Tibial nerve (tissue), 4 donors: ENCODE measurements around the gene NR3C1. TPM values are rescaled to one million over a fixed set of nuclear protein-coding genes. Genes with fewer than 3 reads are reported as not detected.

Source experiments
- DNase-seq, 2 donors: peaks; one replicate each; pipeline ENCODE4 v3.0.0-alpha.2; 2019; ENCODE audit warnings: low spot score in 2 of 2
- H3K27ac ChIP-seq, 4 donors: fragments of 200-600 bp; sonication (generic) in 3 of 4; one replicate each; pipeline ENCODE4 v1.5.1; 2017 to 2019; ENCODE audit warnings: mild to moderate bottlenecking in 1 of 4
- H3K27me3 ChIP-seq, 2 donors: fragments of 200-600 bp; sonication (generic) in 1 of 2; one replicate each; pipeline versions ENCODE4 v1.5.1 to v1.6.0; 2017 to 2019
- H3K36me3 ChIP-seq, 3 donors: fragments of 200-600 bp; sonication (generic); one replicate each; pipeline ENCODE4 v1.5.1; 2018 to 2019
- H3K4me1 ChIP-seq, 4 donors: fragments of 200-600 bp; sonication (generic) in 3 of 4; one replicate each; pipeline ENCODE4 v1.5.1; 2017 to 2019
- H3K4me3 ChIP-seq, 4 donors: fragments of 200-600 bp; sonication (generic) in 3 of 4; one replicate each; pipeline ENCODE4 v1.5.1; 2017 to 2019; ENCODE audit warnings: mild to moderate bottlenecking in 1 of 4, moderate library complexity in 1 of 4
- H3K9me3 ChIP-seq, 4 donors: fragments of 200-600 bp; sonication (generic) in 3 of 4; one replicate each; pipeline ENCODE4 v1.5.1; 2017 to 2019
- EP300 ChIP-seq, 2 donors: sonication (generic); formaldehyde crosslinking; IDR thresholded peaks; one replicate each; pipeline ENCODE4 v1.6.1; 2017; ENCODE audit warnings: antibody characterized with exemption in 2 of 2, mild to moderate bottlenecking in 1 of 2
- POLR2A ChIP-seq, 2 donors: fragments of 450-650 bp; IDR thresholded peaks; one replicate each; pipeline ENCODE4 v1.6.1; 2017; ENCODE audit warnings: antibody characterized with exemption in 2 of 2, mild to moderate bottlenecking in 2 of 2, moderate library complexity in 2 of 2
- whole genome bisulfite sequencing, 2 donors: methylation state at CpG; one replicate each; pipeline ENCODE4 v1.1.5; 2018; 5-methylcytosine and 5-hydroxymethylcytosine counted together
- total RNA-seq, 4 donors: library from RNA; depleted of rRNA; stranded (reverse); fragments of >200 nt; gene quantifications; one replicate each; pipeline ENCODE4 v1.1.0, GENCODE V29; 2016
- TF ChIP-seq, protein P1 (sequence below), 5 experiments: fragments of 200-600 bp in 3 of 5; fragments of 450-650 bp in 2 of 5; sonication (generic) in 3 of 5; IDR thresholded peaks; one replicate each; pipeline ENCODE4 v1.5.1; 2016 to 2019; ENCODE audit warnings: antibody characterized with exemption in 5 of 5, mild to moderate bottlenecking in 3 of 5, moderate library complexity in 2 of 5

NR3C1 gene
- total RNA-seq, 4 donors from 2014 or later, result 47.1 to 86.2 (median 75.8) TPM

DNA sequence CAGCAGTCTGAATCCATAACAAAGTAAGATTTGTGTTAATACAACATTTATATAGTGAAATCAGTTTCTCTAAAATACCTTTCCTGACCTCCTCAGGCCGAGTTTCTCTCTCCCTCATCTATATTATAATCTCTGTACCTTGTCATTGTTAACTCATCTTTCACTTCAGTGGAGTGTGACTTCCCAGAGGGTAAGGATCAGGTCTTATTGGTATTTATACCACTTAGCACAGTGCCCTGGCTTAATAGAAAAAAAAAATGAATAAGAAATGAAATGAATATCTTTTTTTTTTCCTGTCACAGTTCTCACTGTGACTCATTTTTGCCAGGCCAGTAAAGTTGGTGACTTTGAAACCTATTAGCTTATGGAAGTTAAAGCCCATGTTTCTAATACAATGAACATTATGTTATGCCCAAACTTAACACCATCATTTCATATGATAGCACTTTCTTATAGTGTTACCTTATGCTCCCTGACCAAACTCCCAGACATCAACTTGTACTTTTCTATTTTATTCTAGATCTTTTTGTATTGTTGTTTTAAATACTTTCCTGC lies 90.1 kb downstream of the NR3C1 start:
- peak overlapping the region in 1 of 4 donors; percentile 21 for H3K27ac ChIP-seq
- no peak overlapping the region for H3K4me3 ChIP-seq
- H3K36me3 ChIP-seq, result peaks cover 0 to 47% (median 0%) of the 10 kb centered on the region in 3 donors
- no peaks in the 10 kb centered on the region for H3K27me3 ChIP-seq
- H3K4me1 ChIP-seq, result peaks cover 0 to 79% (median 18%) of the 10 kb centered on the region in 4 donors
- no peak for DNase-seq
- H3K9me3 ChIP-seq, result no peaks in the 10 kb centered on the region
- TF ChIP-seq EP300 (IDR thresholded peaks at IDR 0.05), result no peak
- 54 to 56% methylated on average over 1 of the region's 1 CpG for WGBS, 2 donors

DNA sequence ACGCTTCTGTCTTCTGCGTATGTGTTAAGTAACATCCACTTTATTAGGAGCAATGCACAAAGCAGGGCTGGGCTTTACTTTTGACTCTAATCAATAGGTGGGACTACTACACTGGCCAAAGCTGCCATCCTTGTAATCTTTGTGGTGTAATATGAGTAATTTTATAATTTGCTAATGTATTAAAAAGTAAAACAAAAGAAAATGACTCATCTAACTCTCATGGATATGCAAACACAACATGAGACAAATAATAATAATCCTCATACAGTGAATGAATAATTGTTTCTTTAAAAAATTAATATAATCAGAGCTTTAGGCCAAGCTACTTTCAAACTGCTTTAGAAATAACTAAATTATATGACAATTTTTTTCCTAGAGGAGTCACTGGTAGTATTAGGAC lies 90.7 kb downstream of the NR3C1 start:
- no peak for DNase-seq
- TF ChIP-seq, protein P1, sequence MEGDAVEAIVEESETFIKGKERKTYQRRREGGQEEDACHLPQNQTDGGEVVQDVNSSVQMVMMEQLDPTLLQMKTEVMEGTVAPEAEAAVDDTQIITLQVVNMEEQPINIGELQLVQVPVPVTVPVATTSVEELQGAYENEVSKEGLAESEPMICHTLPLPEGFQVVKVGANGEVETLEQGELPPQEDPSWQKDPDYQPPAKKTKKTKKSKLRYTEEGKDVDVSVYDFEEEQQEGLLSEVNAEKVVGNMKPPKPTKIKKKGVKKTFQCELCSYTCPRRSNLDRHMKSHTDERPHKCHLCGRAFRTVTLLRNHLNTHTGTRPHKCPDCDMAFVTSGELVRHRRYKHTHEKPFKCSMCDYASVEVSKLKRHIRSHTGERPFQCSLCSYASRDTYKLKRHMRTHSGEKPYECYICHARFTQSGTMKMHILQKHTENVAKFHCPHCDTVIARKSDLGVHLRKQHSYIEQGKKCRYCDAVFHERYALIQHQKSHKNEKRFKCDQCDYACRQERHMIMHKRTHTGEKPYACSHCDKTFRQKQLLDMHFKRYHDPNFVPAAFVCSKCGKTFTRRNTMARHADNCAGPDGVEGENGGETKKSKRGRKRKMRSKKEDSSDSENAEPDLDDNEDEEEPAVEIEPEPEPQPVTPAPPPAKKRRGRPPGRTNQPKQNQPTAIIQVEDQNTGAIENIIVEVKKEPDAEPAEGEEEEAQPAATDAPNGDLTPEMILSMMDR (IDR thresholded peaks at IDR 0.05), result no peak
- TF ChIP-seq POLR2A (IDR thresholded peaks at IDR 0.05) (no peak), EP300 (IDR thresholded peaks at IDR 0.05) (no peak)
- Histone ChIP-seq H3K36me3 (peaks cover 0 to 52% (median 0%) of the 10 kb centered on the region in 3 donors), H3K9me3 (no peaks in the 10 kb centered on the region), H3K27me3 (no peaks in the 10 kb centered on the region), H3K27ac (no peak overlapping the region), H3K4me3 (no peak overlapping the region), H3K4me1 (peaks cover 0 to 73% (median 15%) of the 10 kb centered on the region in 4 donors)
- 97 to 100% methylated on average over 2 of the region's 2 CpGs for WGBS, 2 donors

DNA sequence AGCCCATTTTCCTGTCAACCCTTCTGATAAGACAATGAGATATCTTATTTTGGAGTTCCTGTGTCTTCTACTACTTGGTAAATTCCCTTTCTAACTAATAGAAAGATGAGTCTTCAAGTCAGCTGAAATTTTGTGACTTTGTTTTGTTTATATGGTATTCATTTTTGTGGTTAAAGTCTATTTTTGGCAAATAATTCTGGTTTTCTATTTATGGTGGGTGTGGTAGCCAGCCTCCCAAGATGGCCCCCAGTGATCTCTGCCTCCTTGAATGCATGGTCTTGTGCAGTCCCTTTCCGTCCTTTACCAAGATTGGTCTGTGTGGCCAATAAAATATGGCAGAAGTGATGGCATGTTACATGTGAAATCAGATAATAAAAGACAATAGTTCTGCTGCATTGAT lies 91.5 kb downstream of the NR3C1 start:
- Histone ChIP-seq H3K27me3 (no peaks in the 10 kb centered on the region), H3K27ac (no peak overlapping the region), H3K4me1 (peaks cover 0 to 65% (median 10%) of the 10 kb centered on the region in 4 donors), H3K4me3 (no peak overlapping the region), H3K9me3 (no peaks in the 10 kb centered on the region), H3K36me3 (peaks cover 0 to 60% (median 0%) of the 10 kb centered on the region in 3 donors)
- 82 to 95% methylated on average over 1 of the region's 1 CpG for WGBS, 2 donors
- DNase-seq, result no peak
- TF ChIP-seq POLR2A (IDR thresholded peaks at IDR 0.05) (no peak), EP300 (IDR thresholded peaks at IDR 0.05) (no peak)
- TF ChIP-seq, protein P1 (IDR thresholded peaks at IDR 0.05), result no peak

DNA sequence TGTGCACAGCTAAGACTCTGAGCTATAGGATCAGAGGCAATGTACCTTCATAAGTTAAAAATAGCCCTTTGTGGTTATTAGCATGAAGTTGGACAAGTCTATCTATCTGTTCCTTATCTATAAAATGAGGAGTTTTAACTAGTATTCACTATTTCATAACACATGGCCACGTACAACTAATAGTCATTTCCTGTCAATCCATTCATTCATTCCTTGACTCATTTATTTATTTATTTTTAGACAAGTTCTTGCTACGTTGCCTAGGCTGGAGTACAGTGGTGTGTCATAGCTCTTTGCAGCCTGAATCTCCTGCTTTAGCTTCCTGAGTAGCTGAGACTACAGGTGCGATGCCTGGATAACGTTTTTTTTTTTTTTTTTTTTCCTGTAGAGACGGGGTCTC lies 92.1 kb downstream of the NR3C1 start:
- Histone ChIP-seq H3K4me3 (no peak overlapping the region), H3K9me3 (no peaks in the 10 kb centered on the region), H3K36me3 (peaks cover 0 to 64% (median 0%) of the 10 kb centered on the region in 3 donors), H3K27ac (no peak overlapping the region), H3K27me3 (no peaks in the 10 kb centered on the region), H3K4me1 (peaks cover 0 to 59% (median 8%) of the 10 kb centered on the region in 4 donors)
- TF ChIP-seq, protein P1 (IDR thresholded peaks at IDR 0.05), result no peak
- TF ChIP-seq POLR2A (IDR thresholded peaks at IDR 0.05) (no peak), EP300 (IDR thresholded peaks at IDR 0.05) (no peak)
- DNase-seq, result no peak
- WGBS, 2 donors, result 86 to 91% methylated on average over 5 of the region's 5 CpGs

DNA sequence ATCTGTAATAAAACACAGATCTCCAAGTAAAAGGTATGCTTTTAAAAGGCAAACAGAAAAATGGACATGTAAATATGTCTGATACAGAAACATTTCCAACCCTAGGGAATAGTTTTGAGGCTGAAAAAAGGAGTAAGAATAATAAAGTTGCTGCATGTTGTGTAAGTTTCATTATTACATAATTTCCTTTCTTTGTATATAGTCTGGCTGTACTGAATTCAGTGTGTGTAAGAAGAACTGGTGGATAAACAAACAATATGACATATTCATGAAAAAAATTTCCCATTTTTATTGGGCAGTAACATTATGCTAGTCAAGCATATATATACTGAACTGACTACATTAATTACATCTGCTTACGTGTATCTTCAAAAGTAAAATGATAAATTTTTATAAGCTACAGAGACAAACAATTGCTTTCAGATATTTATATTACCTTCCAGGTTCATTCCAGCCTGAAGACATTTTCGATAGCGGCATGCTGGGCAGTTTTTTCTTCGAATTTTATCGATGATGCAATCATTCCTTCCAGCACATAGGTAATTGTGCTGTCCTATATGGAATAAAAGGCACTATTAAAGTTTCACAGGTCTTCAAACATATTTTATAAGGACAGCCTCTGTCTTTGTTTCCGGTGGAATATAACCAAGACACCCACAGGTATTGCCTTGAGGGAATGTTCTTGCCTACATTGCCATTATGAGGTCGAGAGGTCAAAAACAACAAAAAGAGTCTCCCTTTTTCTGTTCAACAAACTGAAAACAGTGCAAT lies 93.6 kb downstream of the NR3C1 start:
- peaks cover 0 to 44% (median 3%) of the 10 kb centered on the region in 4 donors for H3K4me1 ChIP-seq
- H3K4me3 ChIP-seq, result no peak overlapping the region
- TF ChIP-seq, protein P1 (IDR thresholded peaks at IDR 0.05), result no peak
- TF ChIP-seq EP300 (IDR thresholded peaks at IDR 0.05) (no peak), POLR2A (IDR thresholded peaks at IDR 0.05) (no peak)
- peaks cover 0 to 7% (median 4%) of the 10 kb centered on the region in 4 donors for H3K9me3 ChIP-seq
- no peak for DNase-seq
- 86 to 89% methylated on average over 7 of the region's 7 CpGs for WGBS, 2 donors
- peaks cover 0 to 73% (median 0%) of the 10 kb centered on the region in 3 donors for H3K36me3 ChIP-seq
- no peaks in the 10 kb centered on the region for H3K27me3 ChIP-seq
- peak overlapping the region in 1 of 4 donors; percentile 11 for H3K27ac ChIP-seq
